IMR-90 (cell line): Measurements from ENCODE around the gene STOM. TPM values are rescaled to one million over a fixed set of nuclear protein-coding genes. Genes with fewer than 3 reads are reported as not detected.

Source experiments
- ATAC-seq: fragments of 200-7000 bp; cut with Tn5 transposase; 2 replicates; pipeline ENCODE4 v1.9.1; 2020; ENCODE audit warnings: low read depth, mild to moderate bottlenecking, moderate library complexity
- BruUV-seq: library from RNA; stranded (reverse); fragments of 400-500 nt; replicated peaks from 2 replicates; lab custom pipeline; 2021; lab: Mats Ljungman, UMichigan
- CTCF ChIA-PET: fragments of 300-600 bp; formaldehyde crosslinking; extraction: SDS; loops from one replicate; lab custom pipeline; 2021; ENCODE audit warnings: antibody characterized with exemption; lab: Yijun Ruan, JAX
- POLR2A ChIA-PET: fragments of 300-600 bp; sonication (Branson Sonifier 250); formaldehyde crosslinking; loops from one replicate; lab custom pipeline; 2022; ENCODE audit warnings: antibody characterized with exemption; ENCODE audit not compliant: unreplicated experiment; lab: Charles Lee
- DNase-seq: peaks from one replicate; pipeline ENCODE4 v3.0.0; 2013
- H2AFZ ChIP-seq: replicated peaks from 2 replicates; pipeline ENCODE3; 2013; ENCODE audit warnings: low read length, mild to moderate bottlenecking; ENCODE audit not compliant: poor library complexity
- H2AK5ac ChIP-seq: 2 replicates; pipeline ENCODE4 v1.6.1; 2013; ENCODE audit warnings: low read depth, low read length, inconsistent platforms
- H2AK9ac ChIP-seq: replicated peaks from 2 replicates; pipeline ENCODE3; 2013; ENCODE audit warnings: mild to moderate bottlenecking, low read depth, low read length, moderate library complexity; ENCODE audit not compliant: poor library complexity
- H2BK120ac ChIP-seq: 2 replicates; pipeline ENCODE4 v1.6.1; 2013; ENCODE audit warnings: low read depth, low read length, inconsistent platforms
- H2BK15ac ChIP-seq: 3 replicates; pipeline ENCODE4 v1.6.1; 2013; ENCODE audit warnings: low read depth, low read length, inconsistent platforms
- H2BK20ac ChIP-seq: 2 replicates; pipeline ENCODE4 v1.6.1; 2013; ENCODE audit warnings: low read depth, mild to moderate bottlenecking, inconsistent platforms, low read length, moderate library complexity
- H2BK5ac ChIP-seq: 2 replicates; pipeline ENCODE4 v1.6.1; 2013; ENCODE audit warnings: mild to moderate bottlenecking, low read depth, low read length, inconsistent platforms; ENCODE audit not compliant: poor library complexity, severe bottlenecking
- H3K14ac ChIP-seq: replicated peaks from 2 replicates; pipeline ENCODE4 v1.6.1; 2013; ENCODE audit warnings: low read depth, low read length, inconsistent platforms
- H3K18ac ChIP-seq: 2 replicates; pipeline ENCODE4 v1.6.1; 2013; ENCODE audit warnings: low read depth, low read length, control low read depth
- H3K23ac ChIP-seq: 2 replicates; pipeline ENCODE4 v1.6.1; 2013; ENCODE audit warnings: low read depth, low read length, inconsistent platforms
- H3K27ac ChIP-seq: 2 replicates; pipeline ENCODE4 v1.5.1; 2013; ENCODE audit warnings: mild to moderate bottlenecking, control low read depth, low read length; ENCODE audit not compliant: insufficient read depth
- H3K27me3 ChIP-seq: 2 replicates; pipeline ENCODE4 v1.6.1; 2013; ENCODE audit warnings: low read length; ENCODE audit not compliant: control insufficient read depth, insufficient read depth
- H3K36me3 ChIP-seq: 2 replicates; pipeline ENCODE4 v1.6.1; 2013; ENCODE audit warnings: low read length, mixed read lengths; ENCODE audit not compliant: control insufficient read depth, insufficient read depth
- H3K4ac ChIP-seq: 2 replicates; pipeline ENCODE4 v1.6.1; 2013; ENCODE audit warnings: low read depth, low read length, inconsistent platforms
- H3K4me1 ChIP-seq: 2 replicates; pipeline ENCODE4 v1.6.1; 2013; ENCODE audit warnings: low read length, mixed read lengths; ENCODE audit not compliant: control insufficient read depth, insufficient read depth
- H3K4me2 ChIP-seq: 2 replicates; pipeline ENCODE4 v1.6.1; 2013; ENCODE audit warnings: low read depth, mild to moderate bottlenecking, control low read depth, low read length, moderate library complexity
- H3K4me3 ChIP-seq: 2 replicates; pipeline ENCODE4 v1.5.1; 2013; ENCODE audit warnings: low read depth, mild to moderate bottlenecking, control low read depth, low read length, moderate library complexity; ENCODE audit not compliant: insufficient read depth
- H3K56ac ChIP-seq: 2 replicates; pipeline ENCODE4 v1.6.1; 2013; ENCODE audit warnings: low read length, inconsistent platforms; ENCODE audit not compliant: insufficient read depth; ENCODE audit errors: extremely low read depth
- H3K79me1 ChIP-seq, 2 experiments: 2 replicates each; pipeline ENCODE4 v1.6.1; 2013; ENCODE audit warnings: low read length in 2 of 2, inconsistent platforms in 1 of 2, low read depth in 1 of 2
- H3K9ac ChIP-seq: 2 replicates; pipeline ENCODE4 v1.6.1; 2013; ENCODE audit warnings: low read depth, low read length, control low read depth
- H3K9me1 ChIP-seq: 2 replicates; pipeline ENCODE4 v1.6.1; 2013; ENCODE audit warnings: low read length, inconsistent platforms; ENCODE audit not compliant: insufficient read depth
- H3K9me3 ChIP-seq: 2 replicates; pipeline ENCODE4 v1.6.1; 2013; ENCODE audit warnings: low read length; ENCODE audit not compliant: control insufficient read depth, insufficient read depth
- H4K20me1 ChIP-seq: 2 replicates; pipeline ENCODE4 v1.6.1; 2013; ENCODE audit warnings: low read length, inconsistent platforms; ENCODE audit not compliant: insufficient read depth
- H4K5ac ChIP-seq: 2 replicates; pipeline ENCODE4 v1.6.1; 2013; ENCODE audit warnings: mild to moderate bottlenecking, low read depth, low read length, control low read depth
- H4K8ac ChIP-seq, 2 experiments: 2 replicates each; pipeline ENCODE4 v1.6.1; 2013; ENCODE audit warnings: low read depth in 2 of 2, low read length in 2 of 2, control low read depth in 1 of 2, inconsistent platforms in 1 of 2
- H4K91ac ChIP-seq: 2 replicates; pipeline ENCODE4 v1.6.1; 2013; ENCODE audit warnings: low read depth, low read length, inconsistent platforms; ENCODE audit not compliant: insufficient read depth
- BHLHE40 ChIP-seq: fragments of 150-350 bp; IDR thresholded peaks from 2 replicates; pipeline ENCODE4 v1.6.1; 2016; ENCODE audit warnings: mild to moderate bottlenecking, low read depth, low read length
- CEBPB ChIP-seq: IDR thresholded peaks from 2 replicates; pipeline ENCODE4 v1.6.1; 2012; ENCODE audit warnings: low read depth, low read length, improper control_type of control experiment
- CHD1 ChIP-seq: IDR thresholded peaks from 2 replicates; pipeline ENCODE4 v1.6.1; 2012; ENCODE audit warnings: low read depth, low read length, improper control_type of control experiment
- CTCF ChIP-seq: conservative IDR thresholded peaks from 2 replicates; pipeline ENCODE4 v1.5.1; 2012; ENCODE audit warnings: mild to moderate bottlenecking, low read depth, low read length, improper control_type of control experiment
- ELK1 ChIP-seq: fragments of 150-350 bp; IDR thresholded peaks from 2 replicates; pipeline ENCODE4 v1.6.1; 2016; ENCODE audit warnings: low read depth, mild to moderate bottlenecking, low read length, moderate library complexity, borderline replicate concordance
- FOS ChIP-seq: fragments of 150-350 bp; IDR thresholded peaks from 2 replicates; pipeline ENCODE4 v1.6.1; 2016; ENCODE audit warnings: low read depth, low read length
- MAFK ChIP-seq: IDR thresholded peaks from 2 replicates; pipeline ENCODE4 v1.6.1; 2012; ENCODE audit warnings: low read depth, low read length, improper control_type of control experiment
- MAZ ChIP-seq: IDR thresholded peaks from 2 replicates; pipeline ENCODE4 v1.6.1; 2012; ENCODE audit warnings: low read depth, mild to moderate bottlenecking, low read length, improper control_type of control experiment, moderate library complexity, borderline replicate concordance
- MXI1 ChIP-seq: IDR thresholded peaks from 2 replicates; pipeline ENCODE4 v1.6.1; 2012; ENCODE audit warnings: low read depth, mild to moderate bottlenecking, low read length, moderate library complexity, borderline replicate concordance
- NFE2L2 ChIP-seq: fragments of 150-350 bp; IDR thresholded peaks from 2 replicates; pipeline ENCODE4 v1.6.1; 2016; ENCODE audit warnings: low read depth, mild to moderate bottlenecking, low read length
- POLR2A ChIP-seq: IDR thresholded peaks from 2 replicates; pipeline ENCODE4 v1.6.1; 2012; ENCODE audit warnings: mild to moderate bottlenecking, low read depth, low read length
- RAD21 ChIP-seq: IDR thresholded peaks from 2 replicates; pipeline ENCODE4 v1.6.1; 2012; ENCODE audit warnings: low read length, improper control_type of control experiment
- RCOR1 ChIP-seq: IDR thresholded peaks from 2 replicates; pipeline ENCODE4 v1.6.1; 2012; ENCODE audit warnings: mild to moderate bottlenecking, low read length, improper control_type of control experiment; ENCODE audit not compliant: insufficient replicate concordance
- RFX5 ChIP-seq: IDR thresholded peaks from 2 replicates; pipeline ENCODE4 v1.8.0; 2012; ENCODE audit warnings: low read depth, mild to moderate bottlenecking, low read length, moderate library complexity
- SMC3 ChIP-seq: fragments of 150-350 bp; IDR thresholded peaks from 2 replicates; pipeline ENCODE4 v1.6.1; 2016; ENCODE audit warnings: low read depth, mild to moderate bottlenecking, antibody characterized with exemption, low read length, moderate library complexity
- USF2 ChIP-seq: fragments of 150-350 bp; IDR thresholded peaks from 2 replicates; pipeline ENCODE4 v1.6.1; 2017; ENCODE audit warnings: mild to moderate bottlenecking, antibody characterized with exemption, low read length, low read depth
- dilution Hi-C: fragments of 300-500 bp; cut with HindIII; formaldehyde crosslinking; loops from one replicate; pipeline ENCODE4 v1.14.3; 2018; ENCODE audit warnings: low sequenced_read_pairs; ENCODE audit not compliant: unreplicated experiment
- in situ Hi-C: fragments of 300-500 bp; cut with MboI; formaldehyde crosslinking; loops from 3 replicates; pipeline ENCODE4 v1.14.3; 2019; ENCODE audit warnings: low sequenced_read_pairs, inconsistent platforms, mixed read lengths
- intact Hi-C: fragments of 100-400 bp; cut with micrococcal nuclease; formaldehyde crosslinking; loops from 2 replicates; pipeline ENCODE4 v1.10.0; 2022
- polyA plus RNA-seq, 3 experiments: library from polyadenylated mRNA; depleted of rRNA; stranded (reverse); fragments of >200 nt; gene quantifications; 2 replicates each; pipeline ENCODE4 v1.2.3, GENCODE V29; 2012; ENCODE audit warnings: low replicate concordance in 1 of 3
- total RNA-seq: library from RNA; depleted of rRNA; stranded (reverse); fragments of >200 nt; gene quantifications from 2 replicates; pipeline ENCODE4 v1.2.3, GENCODE V29; 2012

Gene STOM
- total and polyA plus RNA-seq, 2 of the 4 experiments (the other 2 are of a cell fraction): 78.4 to 84.8 TPM

DNA sequence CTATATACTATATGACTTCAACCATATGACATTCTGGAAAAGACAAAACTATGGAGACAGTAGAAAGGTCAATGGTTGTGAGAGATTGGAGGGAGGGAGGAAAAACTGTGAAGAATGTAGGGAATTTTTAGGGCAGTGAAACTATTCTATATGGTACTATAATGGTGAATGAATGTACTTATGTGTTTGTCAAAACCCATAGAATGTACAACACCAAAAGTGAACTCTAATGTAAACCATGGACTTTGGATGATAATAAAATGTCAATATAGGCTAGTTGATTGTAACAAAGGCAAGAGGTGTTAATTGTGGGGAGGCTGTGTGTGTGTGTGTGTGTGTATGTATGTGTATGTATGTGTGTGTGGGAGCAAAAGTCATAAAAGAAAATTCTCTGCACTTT, 10.8 kb upstream of the STOM start:
- H4K91ac ChIP-seq: no peak overlapping the region
- H3K9ac ChIP-seq: no peak overlapping the region
- no peaks in the 10 kb centered on the region for H3K79me1 ChIP-seq
- no peak overlapping the region for H2AFZ ChIP-seq
- no peaks in the 10 kb centered on the region for H3K27me3 ChIP-seq
- H4K5ac ChIP-seq: no peak overlapping the region
- no peak overlapping the region for H3K23ac ChIP-seq
- H3K18ac ChIP-seq: no peak overlapping the region
- intact Hi-C loops (no loop called here), dilution Hi-C loops (no loop called here), in situ Hi-C loops (loop anchor here (10.0 to 25.0 kb wide), 3 partner anchors 64 to 619 kb away; no protein-coding TSS in a partner anchor)
- BruUV-seq: no TSS peak
- H3K36me3 ChIP-seq: no peaks in the 10 kb centered on the region
- no peak overlapping the region for H3K4me2 ChIP-seq
- H3K56ac ChIP-seq: no peak overlapping the region
- TF ChIP-seq ELK1: no peak
- no peak for TF ChIP-seq BHLHE40
- no peak for TF ChIP-seq SMC3
- no peak for TF ChIP-seq MAFK
- TF ChIP-seq RCOR1: no peak
- TF ChIP-seq NFE2L2: no peak
- TF ChIP-seq MAZ: no peak
- no peak for TF ChIP-seq POLR2A
- TF ChIP-seq CEBPB: no peak
- no peak for TF ChIP-seq MXI1
- no peak for TF ChIP-seq CTCF
- TF ChIP-seq FOS: no peak
- no peak for TF ChIP-seq CHD1
- no peak for TF ChIP-seq RAD21
- no peak for TF ChIP-seq RFX5
- TF ChIP-seq USF2: no peak
- H2BK20ac ChIP-seq: no peak overlapping the region
- H2AK9ac ChIP-seq: no peak overlapping the region
- no peak overlapping the region for H4K8ac ChIP-seq
- DNase-seq (no peak), ATAC-seq (no peak)
- no peaks in the 10 kb centered on the region for H3K9me1 ChIP-seq
- no peaks in the 10 kb centered on the region for H4K20me1 ChIP-seq
- H2BK15ac ChIP-seq: no peak overlapping the region
- H2BK5ac ChIP-seq: no peak overlapping the region
- no peak overlapping the region for H3K4me3 ChIP-seq
- no peak overlapping the region for H3K27ac ChIP-seq
- H3K14ac ChIP-seq: no peak overlapping the region
- no peak overlapping the region for H2BK120ac ChIP-seq
- ChIA-PET POLR2A (no interaction called here), CTCF (no interaction called here)
- H3K4me1 ChIP-seq: peaks cover 1% of the 10 kb centered on the region; the same call in 1 of the 2 replicates
- no peak overlapping the region for H2AK5ac ChIP-seq
- H3K9me3 ChIP-seq: no peaks in the 10 kb centered on the region
- no peak overlapping the region for H3K4ac ChIP-seq
